Colonic mucosa (tissue), 4 donors: ENCODE data around the gene EXD2. TPM values are rescaled to one million over a fixed set of nuclear protein-coding genes. Genes with fewer than 3 reads are reported as not detected.

Experiments
- DNase-seq: peaks from one replicate; pipeline ENCODE4 v3.0.0-alpha.2; 2020
- H3K27ac ChIP-seq: fragments of 200-600 bp; one replicate; pipeline ENCODE4 v1.8.0; 2021
- H3K27me3 ChIP-seq: fragments of 200-600 bp; one replicate; pipeline ENCODE4 v1.8.0; 2021
- H3K36me3 ChIP-seq: fragments of 200-600 bp; one replicate; pipeline ENCODE4 v1.8.0; 2021
- H3K4me1 ChIP-seq: fragments of 200-600 bp; one replicate; pipeline ENCODE4 v1.8.0; 2021; ENCODE audit warnings: mild to moderate bottlenecking
- H3K4me3 ChIP-seq: fragments of 200-600 bp; one replicate; pipeline ENCODE4 v1.8.0; 2021
- H3K9ac ChIP-seq, 2 donors: one replicate each; pipeline ENCODE4 v1.7.0; 2013; ENCODE audit warnings: control low read depth in 2 of 2, low read depth in 2 of 2, low read length in 2 of 2
- H3K9me3 ChIP-seq: fragments of 200-600 bp; one replicate; pipeline ENCODE4 v1.8.0; 2021
- intact Hi-C: fragments of 100-400 bp; cut with DNase I; formaldehyde crosslinking; loops from one replicate; pipeline ENCODE4 v1.14.1; 2022
- total RNA-seq, 2 donors: library from RNA; stranded (reverse); fragmentation: NEBNext Ultra II Directional in 1 of 2; extraction: Animal tissue kit (Norgen Biotek cat#: 25700) in 1 of 2; gene quantifications; one replicate each; pipeline ENCODE4 v1.2.1, GENCODE V29; 2021
- TF ChIP-seq, protein P1 (sequence below): fragments of 200-600 bp; IDR thresholded peaks from one replicate; pipeline ENCODE4 v1.8.0; 2022; ENCODE audit warnings: antibody characterized with exemption, mild to moderate bottlenecking
- donor health status: healthy.
- donor health status: DM: no; HTN: no; CAD: no.
- donor health status: DM: no; HTN: no; CAD: no.

The EXD2 gene
- total RNA-seq, 2 donors from 2014 or later = 21.9 to 24.2 TPM

DNA sequence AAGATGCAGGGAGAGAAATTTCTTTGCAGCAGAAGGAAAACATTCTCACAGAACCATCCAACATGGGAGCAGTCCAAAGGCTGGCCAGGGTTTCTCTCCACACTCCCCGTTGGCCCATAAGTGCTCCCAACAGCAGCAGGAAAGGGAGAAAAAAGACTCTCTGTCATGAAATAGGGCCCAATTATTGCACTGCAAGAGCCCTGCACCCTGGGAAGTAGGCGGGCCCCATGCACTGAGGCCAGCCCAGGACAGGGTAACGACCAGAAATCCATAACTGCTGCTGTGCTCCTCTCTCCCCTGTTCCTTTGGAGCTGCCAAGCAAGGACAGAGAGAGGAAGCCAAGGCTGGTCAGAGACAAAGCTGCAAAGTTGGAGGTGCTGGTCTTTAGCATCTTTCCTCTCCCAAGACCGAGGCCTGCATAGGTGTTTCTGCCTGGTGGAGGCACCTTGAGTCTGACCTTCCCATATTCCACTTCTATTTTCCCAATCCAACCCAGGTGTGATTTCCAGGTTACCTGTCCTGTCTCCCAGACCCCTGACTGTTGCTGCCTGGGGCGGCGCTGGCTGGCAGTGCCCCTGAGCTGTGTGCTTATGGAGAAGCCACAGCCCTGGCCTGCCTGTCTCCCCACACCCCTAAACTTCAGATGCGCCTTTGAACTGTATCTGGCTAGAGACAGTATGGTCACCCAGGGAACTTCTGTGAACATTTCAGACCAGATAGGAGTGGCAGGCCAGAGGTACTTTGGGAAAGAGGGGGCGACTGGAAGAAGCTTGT lies 75.5 kb downstream of the EXD2 start:
- H3K4me3 ChIP-seq = no peak overlapping the region
- intact Hi-C loops = no loop called here
- no peaks in the 10 kb centered on the region for H3K4me1 ChIP-seq
- H3K9ac ChIP-seq = no peak overlapping the region
- no peak overlapping the region for H3K27ac ChIP-seq
- DNase-seq = no peak
- no peaks in the 10 kb centered on the region for H3K9me3 ChIP-seq
- no peaks in the 10 kb centered on the region for H3K27me3 ChIP-seq
- H3K36me3 ChIP-seq = no peaks in the 10 kb centered on the region
- TF ChIP-seq, protein P1, sequence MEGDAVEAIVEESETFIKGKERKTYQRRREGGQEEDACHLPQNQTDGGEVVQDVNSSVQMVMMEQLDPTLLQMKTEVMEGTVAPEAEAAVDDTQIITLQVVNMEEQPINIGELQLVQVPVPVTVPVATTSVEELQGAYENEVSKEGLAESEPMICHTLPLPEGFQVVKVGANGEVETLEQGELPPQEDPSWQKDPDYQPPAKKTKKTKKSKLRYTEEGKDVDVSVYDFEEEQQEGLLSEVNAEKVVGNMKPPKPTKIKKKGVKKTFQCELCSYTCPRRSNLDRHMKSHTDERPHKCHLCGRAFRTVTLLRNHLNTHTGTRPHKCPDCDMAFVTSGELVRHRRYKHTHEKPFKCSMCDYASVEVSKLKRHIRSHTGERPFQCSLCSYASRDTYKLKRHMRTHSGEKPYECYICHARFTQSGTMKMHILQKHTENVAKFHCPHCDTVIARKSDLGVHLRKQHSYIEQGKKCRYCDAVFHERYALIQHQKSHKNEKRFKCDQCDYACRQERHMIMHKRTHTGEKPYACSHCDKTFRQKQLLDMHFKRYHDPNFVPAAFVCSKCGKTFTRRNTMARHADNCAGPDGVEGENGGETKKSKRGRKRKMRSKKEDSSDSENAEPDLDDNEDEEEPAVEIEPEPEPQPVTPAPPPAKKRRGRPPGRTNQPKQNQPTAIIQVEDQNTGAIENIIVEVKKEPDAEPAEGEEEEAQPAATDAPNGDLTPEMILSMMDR = no peak

DNA sequence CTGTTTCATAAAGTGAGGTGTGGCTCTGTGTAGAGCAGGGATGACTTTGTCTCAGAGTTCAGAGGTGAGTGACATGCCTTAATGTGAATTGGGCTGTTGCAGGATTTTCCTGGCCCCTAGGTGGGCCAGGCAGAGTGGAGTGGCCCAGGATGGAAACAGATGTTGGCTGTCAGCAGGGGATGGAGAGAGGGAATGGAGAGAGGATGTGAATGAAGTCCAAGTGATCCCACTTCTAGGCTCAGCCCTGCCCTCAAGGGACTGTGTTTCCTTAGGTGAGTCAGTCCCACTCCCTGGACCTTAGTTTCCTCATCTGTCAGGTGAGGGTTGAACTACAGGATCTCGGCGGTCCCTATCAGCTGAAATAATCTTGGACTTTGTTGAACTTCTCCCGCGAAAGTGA lies 76.2 kb downstream of the EXD2 start:
- Histone ChIP-seq H3K36me3 (no peaks in the 10 kb centered on the region), H3K27me3 (no peaks in the 10 kb centered on the region), H3K27ac (no peak overlapping the region), H3K4me1 (no peaks in the 10 kb centered on the region), H3K4me3 (no peak overlapping the region), H3K9me3 (no peaks in the 10 kb centered on the region), H3K9ac (no peak overlapping the region)
- TF ChIP-seq, protein P1 = no peak
- DNase-seq = no peak
- intact Hi-C loops = no loop called here

DNA sequence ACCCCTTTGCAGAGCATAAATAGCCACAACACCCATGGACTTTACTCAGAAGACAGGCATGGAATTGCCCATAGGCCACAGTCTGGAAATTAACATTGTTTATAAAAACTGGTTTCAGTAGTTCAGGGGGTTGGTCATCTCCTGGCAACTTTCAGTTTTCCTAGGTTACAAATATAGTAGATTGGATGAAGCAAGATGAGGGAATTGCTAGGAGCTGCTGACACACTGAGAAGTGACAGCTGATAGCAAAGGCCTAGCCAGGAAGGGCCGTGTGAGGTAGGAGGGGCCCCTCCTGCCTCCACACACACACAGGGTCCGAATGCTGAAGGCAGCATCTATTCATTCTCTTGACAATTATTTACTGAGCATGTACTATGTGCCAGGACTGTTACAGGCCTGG lies 76.9 kb downstream of the EXD2 start:
- intact Hi-C loops = no loop called here
- H3K36me3 ChIP-seq = no peaks in the 10 kb centered on the region
- no peak overlapping the region for H3K27ac ChIP-seq
- TF ChIP-seq, protein P1 = no peak
- H3K9me3 ChIP-seq = no peaks in the 10 kb centered on the region
- no peaks in the 10 kb centered on the region for H3K4me1 ChIP-seq
- no peak overlapping the region for H3K4me3 ChIP-seq
- H3K9ac ChIP-seq = no peak overlapping the region
- DNase-seq = no peak
- no peaks in the 10 kb centered on the region for H3K27me3 ChIP-seq

DNA sequence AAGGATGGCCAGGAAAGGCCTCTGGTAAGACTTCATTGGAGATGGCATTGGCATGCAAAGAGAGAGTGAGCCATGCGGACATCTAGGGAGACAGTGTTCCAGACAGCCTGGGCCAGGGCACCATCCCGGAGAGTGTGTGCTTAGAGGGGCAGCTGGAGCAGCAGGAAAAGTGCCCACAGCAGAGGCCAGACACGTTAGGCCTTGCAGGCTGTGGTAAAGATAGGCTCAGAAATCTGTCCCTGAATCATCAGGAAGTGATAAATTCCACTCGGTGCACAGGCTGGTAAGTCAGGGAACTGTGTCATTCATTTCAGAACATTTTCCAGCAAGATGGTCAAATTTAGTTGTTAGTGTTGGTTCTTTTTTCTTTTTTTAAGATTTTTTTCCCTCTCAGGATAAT lies 77.5 kb downstream of the EXD2 start:
- Histone ChIP-seq H3K9me3 (no peaks in the 10 kb centered on the region), H3K4me3 (no peak overlapping the region), H3K36me3 (no peaks in the 10 kb centered on the region), H3K27ac (no peak overlapping the region), H3K9ac (no peak overlapping the region), H3K27me3 (no peaks in the 10 kb centered on the region), H3K4me1 (no peaks in the 10 kb centered on the region)
- DNase-seq = no peak
- intact Hi-C loops = no loop called here
- TF ChIP-seq, protein P1 = no peak

DNA sequence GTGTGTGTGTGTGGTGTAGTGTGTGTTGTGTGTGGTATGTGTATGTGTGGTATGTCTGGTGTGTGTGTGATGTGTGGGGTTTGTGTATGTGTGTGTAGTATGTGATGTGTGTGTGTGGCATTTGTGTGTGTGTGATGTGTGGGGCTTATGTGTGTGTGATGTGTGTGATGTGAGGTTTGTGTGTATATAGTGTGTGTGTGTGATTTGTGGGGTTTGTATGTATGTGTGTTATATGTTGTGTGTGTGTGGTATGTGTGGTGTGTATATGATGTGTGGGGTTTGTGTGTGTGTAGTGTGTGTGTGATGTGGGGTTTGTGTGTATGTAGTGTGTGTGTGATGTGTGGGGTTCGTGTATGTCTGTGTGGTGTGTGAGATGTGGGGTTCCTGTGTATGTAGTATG lies 78.1 kb downstream of the EXD2 start:
- Histone ChIP-seq H3K27me3 (no peaks in the 10 kb centered on the region), H3K4me3 (no peak overlapping the region), H3K27ac (no peak overlapping the region), H3K4me1 (no peaks in the 10 kb centered on the region), H3K9ac (no peak overlapping the region), H3K36me3 (no peaks in the 10 kb centered on the region), H3K9me3 (no peaks in the 10 kb centered on the region)
- intact Hi-C loops = no loop called here
- no peak for DNase-seq
- TF ChIP-seq, protein P1 = no peak
